ENCODE results near the gene ITIH3. TPM values are rescaled to one million over a fixed set of nuclear protein-coding genes. Genes with fewer than 3 reads are reported as not detected.

ITIH3 gene
- total RNA-seq, 1 experiment from 2014 or later, result not detected

DNA sequence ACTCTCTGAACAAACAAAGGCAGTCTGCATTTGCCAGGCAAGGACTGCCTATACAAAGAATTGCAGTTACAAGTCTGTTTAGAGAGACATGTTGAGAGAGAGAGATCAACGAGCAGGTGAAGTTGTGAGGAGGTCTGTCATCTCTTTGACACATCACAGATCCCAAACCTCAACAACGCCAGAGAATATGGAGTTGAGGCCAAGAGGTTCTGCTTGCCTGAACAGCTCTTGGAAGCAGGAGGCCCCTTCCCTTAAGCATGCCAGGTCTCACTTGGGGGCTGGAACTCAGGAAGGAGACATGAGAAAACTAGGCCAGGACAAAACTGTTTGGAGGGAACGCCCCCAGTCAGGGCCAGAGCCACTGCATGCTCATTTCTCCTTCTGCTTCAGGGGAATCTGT, 62.5 kb downstream of the ITIH3 start:
- TF ChIP-seq, protein P1, sequence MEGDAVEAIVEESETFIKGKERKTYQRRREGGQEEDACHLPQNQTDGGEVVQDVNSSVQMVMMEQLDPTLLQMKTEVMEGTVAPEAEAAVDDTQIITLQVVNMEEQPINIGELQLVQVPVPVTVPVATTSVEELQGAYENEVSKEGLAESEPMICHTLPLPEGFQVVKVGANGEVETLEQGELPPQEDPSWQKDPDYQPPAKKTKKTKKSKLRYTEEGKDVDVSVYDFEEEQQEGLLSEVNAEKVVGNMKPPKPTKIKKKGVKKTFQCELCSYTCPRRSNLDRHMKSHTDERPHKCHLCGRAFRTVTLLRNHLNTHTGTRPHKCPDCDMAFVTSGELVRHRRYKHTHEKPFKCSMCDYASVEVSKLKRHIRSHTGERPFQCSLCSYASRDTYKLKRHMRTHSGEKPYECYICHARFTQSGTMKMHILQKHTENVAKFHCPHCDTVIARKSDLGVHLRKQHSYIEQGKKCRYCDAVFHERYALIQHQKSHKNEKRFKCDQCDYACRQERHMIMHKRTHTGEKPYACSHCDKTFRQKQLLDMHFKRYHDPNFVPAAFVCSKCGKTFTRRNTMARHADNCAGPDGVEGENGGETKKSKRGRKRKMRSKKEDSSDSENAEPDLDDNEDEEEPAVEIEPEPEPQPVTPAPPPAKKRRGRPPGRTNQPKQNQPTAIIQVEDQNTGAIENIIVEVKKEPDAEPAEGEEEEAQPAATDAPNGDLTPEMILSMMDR (IDR thresholded peaks at IDR 0.05; ENCODE audit: unreplicated experiment), result no peak
- Mint-ChIP-seq H3K36me3 (ENCODE audit: insufficient read depth, unreplicated experiment) (no peaks in the 10 kb centered on the region), H3K4me3 (ENCODE audit: unreplicated experiment) (no peak overlapping the region), H3K9me3 (ENCODE audit: unreplicated experiment) (no peaks in the 10 kb centered on the region), H3K4me1 (ENCODE audit: insufficient read depth, unreplicated experiment) (no peaks in the 10 kb centered on the region), H3K27ac (ENCODE audit: low read depth, unreplicated experiment) (no peak overlapping the region), H3K27me3 (ENCODE audit: insufficient read depth, unreplicated experiment) (no peaks in the 10 kb centered on the region)
- POLR2A ChIA-PET, result interaction anchor here (0.7 kb wide), 1 partner anchor 87 kb away, joined by 3 read pairs; the partner anchor contains the start of gene NEK4
- CTCF ChIA-PET, result no interaction called here
- DNase-seq (ENCODE audit: unreplicated experiment), result no peak
- intact Hi-C loops (cut with micrococcal nuclease), result no loop called here
- BruUV-seq (replicated peaks), result no TSS peak

DNA sequence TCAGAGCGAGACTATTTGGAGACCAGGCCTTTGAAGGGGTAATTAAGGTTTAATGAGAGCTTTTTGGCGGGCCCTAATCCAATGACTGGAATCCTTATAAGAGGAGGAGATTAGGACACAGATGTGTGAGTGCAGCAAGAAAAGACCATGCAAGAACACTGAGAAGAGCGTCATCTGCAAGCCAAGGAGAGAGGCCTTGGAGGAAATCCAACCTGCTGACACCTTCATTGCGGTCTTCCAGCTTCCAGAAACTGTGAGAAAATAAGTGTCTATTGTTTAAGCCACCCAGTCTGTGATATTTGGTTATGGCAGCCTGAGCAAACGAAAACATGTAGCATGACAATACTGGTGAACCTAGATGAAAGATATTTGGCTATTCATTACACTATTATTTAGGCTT, 63.3 kb downstream of the ITIH3 start:
- Mint-ChIP-seq H3K36me3 (ENCODE audit: insufficient read depth, unreplicated experiment) (no peaks in the 10 kb centered on the region), H3K9me3 (ENCODE audit: unreplicated experiment) (no peaks in the 10 kb centered on the region), H3K27ac (ENCODE audit: low read depth, unreplicated experiment) (no peak overlapping the region), H3K4me3 (ENCODE audit: unreplicated experiment) (no peak overlapping the region), H3K27me3 (ENCODE audit: insufficient read depth, unreplicated experiment) (no peaks in the 10 kb centered on the region), H3K4me1 (ENCODE audit: insufficient read depth, unreplicated experiment) (no peaks in the 10 kb centered on the region)
- intact Hi-C loops (cut with micrococcal nuclease), result no loop called here
- TF ChIP-seq, protein P1 (IDR thresholded peaks at IDR 0.05; ENCODE audit: unreplicated experiment), result no peak
- BruUV-seq (replicated peaks), result no TSS peak
- POLR2A ChIA-PET, result no interaction called here
- CTCF ChIA-PET, result interaction anchor here (0.6 kb wide), 2 partner anchors 8 to 204 kb away, joined by 3 to 4 read pairs; no protein-coding TSS in a partner anchor
- DNase-seq (ENCODE audit: unreplicated experiment), result no peak

Small RNAs within 50 kb of the gene (microRNA-seq; reads per million reads assigned to microRNA genes)
- not detected for gene MIR8064

Other genes with a start within 250 kb of the ITIH3 start
- gene PBRM1, start 108.9 kb upstream of the ITIH3 start, total RNA-seq (2022), result 49.3 and 56.9 TPM in 2 replicates
- 163 and 200 TPM in 2 replicates for gene GNL3, start 108.8 kb upstream of the ITIH3 start, total RNA-seq (2022)
- gene GLT8D1, start 89.0 kb upstream of the ITIH3 start, total RNA-seq (2022), result 42.2 and 48.1 TPM in 2 replicates
- 135 and 172 TPM in 2 replicates for gene SPCS1, start 88.7 kb upstream of the ITIH3 start, total RNA-seq (2022)
- gene NEK4, start 23.9 kb upstream of the ITIH3 start, total RNA-seq (2022), result 24.6 and 32.1 TPM in 2 replicates
- gene ITIH1, start 17.2 kb upstream of the ITIH3 start, total RNA-seq (2022), result not detected in 2 replicates
- gene ITIH4, start 35.9 kb downstream of the ITIH3 start, total RNA-seq (2022), result 0.58 and 2.9 TPM in 2 replicates
- 2.3 TPM in 1 of 2 replicates, not detected in the other for gene MUSTN1, start 40.2 kb downstream of the ITIH3 start, total RNA-seq (2022)
- 12.0 and 12.9 TPM in 2 replicates for gene STIMATE, start 102.8 kb downstream of the ITIH3 start, total RNA-seq (2022)

Data from MCF 10A (cell line).